ENCODE data around the gene KRT28.

- no peak for TF ChIP-seq POLR2A (IDR thresholded peaks at IDR 0.05; ENCODE audit: low read depth, low read length)
- TF ChIP-seq CTCF (IDR thresholded peaks at IDR 0.05; ENCODE audit: extremely low read depth in 1 of 2, insufficient read depth in 1 of 2, low read depth in 1 of 2, low read length in 2 of 2) = no peak
Measured at GRCh38 chr17:40821536-40821935, 21.8 kb upstream of the KRT28 start.

Data from endothelial cell of umbilical vein (primary cell).